K562 treated with DMSO at 1 percent for 12 hours (cell line): ENCODE measurements around the gene ZNF550. TPM values are rescaled to one million over a fixed set of nuclear protein-coding genes. Genes with fewer than 3 reads are reported as not detected.

Source experiments
- total RNA-seq: library from RNA; unstranded; fragments of 300-600 nt; gene quantifications from 2 replicates; pipeline ENCODE4 v1.2.3, GENCODE V29; 2022; ENCODE audit not compliant: insufficient read depth

Gene ZNF550
- total RNA-seq = 2.5 and 3.1 TPM in 2 replicates

DNA sequence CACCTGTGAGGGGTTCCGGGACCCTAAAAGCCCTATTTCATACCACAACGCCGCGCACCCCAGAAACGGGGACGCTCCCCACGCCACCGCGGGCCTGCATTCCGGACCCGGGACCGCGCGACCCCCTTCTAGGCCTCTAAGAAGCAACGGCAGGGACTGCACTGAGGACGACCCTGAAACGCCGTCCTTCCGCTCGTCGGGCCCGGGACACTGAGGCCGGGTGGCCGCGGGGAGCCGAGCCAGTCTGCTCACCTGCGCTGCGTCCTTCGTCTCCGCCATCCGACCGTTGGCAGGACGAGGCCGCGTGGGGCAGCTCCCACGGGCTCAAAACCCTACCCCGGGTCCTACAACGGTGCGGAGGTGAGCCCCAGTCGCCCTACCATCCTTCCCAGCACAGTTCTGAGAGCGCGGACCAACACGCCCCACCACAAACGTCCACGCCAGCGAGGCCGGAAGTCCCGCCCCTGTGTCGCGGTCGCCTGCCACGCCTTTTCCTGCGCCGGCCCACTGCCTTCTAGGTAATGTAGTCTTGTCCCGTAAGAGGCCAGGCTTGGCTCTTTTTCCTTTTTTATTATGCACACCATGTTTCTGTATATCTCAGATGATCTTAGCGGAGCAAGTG lies at the start of gene ZNF550:
ZNF550 (minus strand) TSS at position 460 of the 622 bp plus-strand sequence; CDS start at position 279, 181 bp downstream.

DNA sequence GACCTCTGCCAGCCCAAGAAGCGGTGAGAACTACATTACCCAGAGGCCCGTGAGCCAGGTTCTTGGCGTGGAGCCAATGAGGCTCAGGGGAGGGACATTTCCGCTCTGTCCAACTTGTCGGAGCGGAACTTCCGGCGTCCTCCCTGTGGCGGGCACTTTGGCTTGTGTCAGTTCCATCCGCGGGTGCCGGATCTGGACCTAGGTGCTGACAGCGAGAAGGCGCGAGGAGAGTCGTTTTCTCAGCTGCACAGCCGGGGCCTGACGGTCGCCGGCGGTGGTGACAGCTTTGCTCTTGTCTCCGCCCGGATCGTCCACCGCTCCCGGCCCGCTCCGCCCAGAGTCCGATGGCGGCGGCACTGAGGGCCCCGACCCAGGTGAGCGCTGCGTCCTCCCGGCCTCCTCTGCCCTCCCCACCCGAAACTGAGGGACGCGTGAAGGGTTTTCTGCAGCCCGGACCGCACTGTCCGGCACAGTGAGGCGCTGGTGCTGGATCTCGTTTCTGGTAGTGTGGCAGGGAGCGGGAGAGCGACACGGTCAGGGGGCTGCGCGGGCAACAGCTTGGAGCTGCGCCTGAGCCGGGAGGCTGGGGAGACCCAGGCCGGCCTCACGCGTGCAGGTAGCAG lies 40.2 kb upstream of the ZNF550 start, which contains the start of gene ZNF530:
ZNF530 (plus strand) TSS at position 125 of the 623 bp plus-strand sequence. CDS start 4,461 bp downstream, outside the sequence.

DNA sequence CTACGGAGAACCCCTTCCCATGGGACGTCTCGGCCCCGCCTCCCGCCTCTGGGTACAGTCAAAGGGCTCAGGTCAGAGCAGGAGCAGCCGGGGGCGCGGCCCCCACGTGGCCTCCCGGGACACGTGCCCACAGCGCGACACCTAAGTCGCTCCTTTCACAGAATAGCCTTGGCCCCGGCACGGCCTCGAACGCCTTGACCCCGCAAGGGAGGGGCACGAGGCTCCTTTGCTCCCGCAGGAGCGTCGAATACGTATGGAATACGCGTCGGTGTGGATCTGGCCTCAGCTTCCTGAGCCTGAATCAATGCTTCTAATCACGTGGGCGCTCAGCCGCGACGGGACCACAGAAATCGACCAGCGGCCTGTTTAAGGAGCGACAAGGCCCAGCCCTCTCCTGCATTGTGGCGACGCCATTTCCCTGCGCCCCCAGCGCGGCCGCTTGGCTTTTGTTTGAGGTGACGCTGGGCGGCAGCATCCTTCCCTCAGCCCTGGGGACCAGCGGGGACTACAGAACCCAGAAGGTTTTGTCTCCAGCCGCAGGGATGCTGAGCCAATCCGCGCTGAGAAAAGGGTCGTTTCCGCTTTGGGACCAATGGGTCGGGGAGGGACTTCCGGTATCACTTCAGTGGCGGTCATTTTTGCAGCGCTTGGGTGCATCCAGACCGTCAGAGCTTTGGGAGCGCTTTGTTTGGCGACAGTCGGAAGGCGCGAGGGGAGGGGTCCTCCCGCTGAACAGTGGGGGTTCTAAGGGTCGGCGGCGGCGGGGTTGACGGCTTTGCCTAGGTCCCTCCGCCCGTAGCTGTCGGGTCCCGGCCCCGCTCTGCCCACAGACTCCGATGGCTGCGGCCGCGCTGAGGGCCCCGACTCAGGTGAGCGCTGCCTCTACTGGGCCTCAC lies 24.1 kb upstream of the ZNF550 start, which contains the start of gene ZIK1:
ZIK1 (plus strand) TSS at position 625 of the 896 bp plus-strand sequence; CDS start at position 837, 212 bp downstream.

DNA sequence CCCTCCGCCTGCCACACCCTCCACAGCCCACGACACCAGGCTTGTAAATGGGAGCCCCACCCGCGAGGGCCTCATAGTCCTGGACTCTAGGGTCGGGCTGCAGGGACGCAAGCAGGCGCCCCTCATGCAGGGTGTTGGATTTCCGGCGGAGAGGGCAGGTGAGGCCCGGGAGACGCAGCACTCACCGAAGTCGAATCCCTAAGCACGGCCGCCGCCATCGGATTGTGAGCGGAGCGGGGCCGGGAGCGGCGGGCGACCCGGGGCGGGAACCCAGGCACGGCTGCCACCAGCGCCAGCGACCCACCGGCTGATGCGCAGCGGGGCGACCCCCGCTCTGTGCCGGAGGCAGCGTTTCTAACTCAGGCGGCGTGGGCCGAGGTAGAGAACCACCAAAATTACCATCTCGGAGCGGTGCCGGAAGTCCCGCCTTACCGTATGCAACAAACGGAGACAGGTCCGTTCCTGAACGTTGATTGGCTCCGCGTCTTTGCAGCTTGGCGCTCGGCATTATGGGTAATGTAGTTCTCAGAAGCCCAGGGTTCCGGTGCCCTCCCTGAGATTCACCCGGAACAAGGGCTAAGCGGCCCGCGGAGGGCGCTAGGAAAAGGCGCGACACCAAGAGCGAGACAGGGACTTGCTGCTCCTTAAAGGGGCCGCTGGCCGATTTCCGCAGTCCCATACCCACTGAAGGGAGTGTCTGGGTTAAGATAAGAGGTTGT lies 19.0 kb upstream of the ZNF550 start, which contains the start of gene ZNF416:
ZNF416 (minus strand) TSS at position 425 of the 719 bp plus-strand sequence; CDS start at position 218, 207 bp downstream.

DNA sequence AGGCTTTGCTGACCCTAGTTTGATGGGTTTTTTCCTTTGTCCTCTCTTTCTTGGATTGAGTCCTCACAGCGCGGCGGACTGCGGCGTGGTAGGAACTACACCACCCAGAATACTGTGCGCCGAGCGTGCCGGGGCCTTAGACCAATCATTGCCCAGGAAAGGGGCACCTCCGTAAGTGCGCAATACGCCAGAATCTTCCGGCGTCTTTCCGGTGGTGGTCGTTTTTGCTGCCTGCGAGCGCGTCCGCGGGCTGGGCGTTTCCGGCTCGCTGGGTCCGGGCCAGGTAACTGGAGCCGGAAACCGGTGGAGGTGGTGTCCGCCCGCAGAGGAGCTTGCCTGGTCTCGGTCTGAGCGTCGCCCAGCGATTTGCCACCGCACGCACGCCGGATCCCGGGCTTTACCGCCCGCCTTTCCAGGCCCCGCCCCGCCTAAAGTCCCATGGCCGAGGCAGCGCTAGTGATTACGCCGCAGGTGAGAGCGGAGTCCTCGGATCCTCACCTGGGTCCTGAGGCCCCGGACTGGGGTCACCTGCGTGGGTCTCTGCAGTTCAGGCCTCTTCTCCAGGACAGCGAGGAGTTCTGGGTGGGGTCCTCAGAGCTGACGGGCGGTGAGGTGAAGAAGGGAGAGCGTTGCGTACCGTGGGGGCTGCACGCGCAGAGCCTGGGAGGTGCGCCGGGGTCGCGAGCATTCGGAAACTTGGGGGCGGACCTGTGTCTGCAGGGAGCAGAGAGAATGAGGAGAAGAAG lies 32.4 kb downstream of the ZNF550 start, which contains the start of gene ZNF549:
ZNF549 (plus strand) TSS at position 221 of the 746 bp plus-strand sequence; CDS start at position 439, 218 bp downstream.

DNA sequence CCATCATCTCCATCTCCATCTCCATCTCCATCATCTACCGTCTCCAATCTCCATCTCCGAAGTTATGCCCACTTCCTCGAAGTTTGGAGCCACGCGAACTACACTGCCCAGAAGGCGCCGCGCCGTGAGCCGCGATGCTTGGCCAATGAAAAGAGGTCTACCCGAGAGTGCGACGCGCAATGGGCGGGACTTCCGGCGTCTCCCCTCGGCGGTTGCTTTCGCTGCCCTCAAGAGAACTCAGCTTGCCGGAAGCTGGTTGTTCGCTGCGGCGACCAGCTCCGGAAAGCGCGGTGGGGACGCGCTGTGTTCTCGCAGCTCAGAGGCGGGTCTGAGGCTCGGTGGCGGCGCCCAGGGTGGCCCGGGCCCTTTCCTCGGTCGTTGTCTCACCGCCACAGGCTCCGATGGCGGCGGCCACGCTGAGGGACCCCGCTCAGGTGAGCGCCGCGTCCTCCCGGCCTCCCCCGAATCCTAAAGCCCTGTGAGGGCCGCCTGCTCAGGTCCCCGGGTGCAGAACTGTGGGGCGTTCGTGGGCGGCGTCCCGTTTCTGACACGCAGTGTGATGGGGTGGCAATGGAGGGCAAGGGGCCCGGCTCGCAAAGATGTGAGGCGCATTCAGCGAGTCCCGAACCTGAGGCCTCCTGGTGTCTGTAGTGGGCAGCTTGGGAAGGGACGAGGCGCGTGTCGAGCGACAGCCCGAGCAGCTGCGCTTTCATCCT lies 59.8 kb downstream of the ZNF550 start, which contains the start of gene ZNF773:
ZNF773 (plus strand) TSS at position 259 of the 716 bp plus-strand sequence; CDS start at position 402, 143 bp downstream.

DNA sequence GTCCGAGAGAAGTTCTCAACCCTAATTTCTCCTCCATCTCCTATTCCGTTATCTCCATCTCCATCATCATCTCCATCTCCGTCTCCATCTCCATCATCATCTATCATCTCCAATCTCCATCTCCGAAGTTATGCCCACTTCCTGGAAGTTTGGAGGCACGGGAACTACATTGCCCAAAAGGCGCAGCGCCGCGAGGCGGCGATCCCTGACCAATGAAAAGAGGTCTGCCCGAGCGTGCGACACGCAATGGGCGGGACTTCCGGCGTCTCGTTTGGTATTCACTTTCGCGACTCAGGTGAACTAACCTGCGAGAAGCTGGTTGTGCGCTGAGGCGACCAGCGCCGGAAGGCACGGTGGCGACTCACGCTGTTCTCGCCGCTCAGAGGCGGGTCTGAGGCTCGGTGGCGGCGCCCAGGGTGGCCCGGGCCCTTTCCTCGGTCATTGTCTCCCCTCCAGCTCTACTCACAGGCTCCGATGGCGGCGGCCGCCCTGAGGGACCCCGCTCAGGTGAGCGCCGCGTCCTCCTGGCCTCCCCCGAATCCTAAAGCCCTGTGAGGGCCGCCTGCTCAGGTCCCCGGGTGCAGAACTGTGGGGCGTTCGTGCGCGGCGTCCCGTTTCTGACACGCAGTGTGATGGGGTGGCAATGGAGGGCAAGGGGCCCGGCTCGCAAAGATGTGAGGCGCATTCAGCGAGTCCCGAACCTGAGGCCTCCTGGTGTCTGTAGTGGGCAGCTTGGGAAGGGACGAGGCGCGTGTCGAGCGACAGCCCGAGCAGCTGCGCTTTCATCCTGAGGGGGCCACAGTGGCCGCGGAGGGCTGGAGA lies 72.0 kb downstream of the ZNF550 start, which contains the start of gene ZNF419:
ZNF419 (plus strand) TSS at position 274 of the 822 bp plus-strand sequence; CDS start at position 475, 201 bp downstream.

Other genes with a start within 250 kb of the ZNF550 start
- 0.63 and 2.8 TPM in 2 replicates for gene ZNF543, start 239.4 kb downstream of the ZNF550 start, total RNA-seq
- 0.90 and 3.1 TPM in 2 replicates for gene ZNF304, start 208.6 kb downstream of the ZNF550 start, total RNA-seq
- 6.2 and 8.9 TPM in 2 replicates for gene TRAPPC2B, start 196.3 kb downstream of the ZNF550 start, total RNA-seq
- 1.3 and 3.0 TPM in 2 replicates for gene ZNF547, start 196.3 kb downstream of the ZNF550 start, total RNA-seq
- 0.81 and 5.3 TPM in 2 replicates for gene ZNF548, start 170.0 kb downstream of the ZNF550 start, total RNA-seq
- 4.8 and 9.6 TPM in 2 replicates for gene ZNF17, start 148.7 kb downstream of the ZNF550 start, total RNA-seq
- gene ZNF749, start 124.5 kb downstream of the ZNF550 start, total RNA-seq = 9.4 and 15.0 TPM in 2 replicates
- gene VN1R1, start 102.7 kb downstream of the ZNF550 start, total RNA-seq = not detected in 2 replicates
- gene ZNF772, start 82.3 kb downstream of the ZNF550 start, total RNA-seq = 0.44 and 2.1 TPM in 2 replicates
- 1.3 TPM in 2 replicates for gene ZNF419, start 72.1 kb downstream of the ZNF550 start, total RNA-seq
- gene ZNF773, start 59.9 kb downstream of the ZNF550 start, total RNA-seq = 1.3 TPM in 1 of 2 replicates, not detected in the other
- gene ZNF549, start 32.5 kb downstream of the ZNF550 start, total RNA-seq = 0.16 TPM in 1 of 2 replicates, not detected in the other
- 1.3 and 2.0 TPM in 2 replicates for gene ZNF416, start 19.0 kb upstream of the ZNF550 start, total RNA-seq
- gene ZIK1, start 24.3 kb upstream of the ZNF550 start, total RNA-seq = 0.36 TPM in 1 of 2 replicates, not detected in the other
- gene ZNF530, start 40.0 kb upstream of the ZNF550 start, total RNA-seq = 5.8 and 6.7 TPM in 2 replicates
- 1.1 and 14.4 TPM in 2 replicates for gene ZNF134, start 54.4 kb upstream of the ZNF550 start, total RNA-seq
- gene ZNF211, start 73.3 kb upstream of the ZNF550 start, total RNA-seq = 2.7 and 6.6 TPM in 2 replicates
- gene ZSCAN4, start 109.1 kb upstream of the ZNF550 start, total RNA-seq = not detected in 2 replicates
- 1.1 and 5.0 TPM in 2 replicates for gene ZNF551, start 122.1 kb upstream of the ZNF550 start, total RNA-seq
- not detected in 2 replicates for gene ZNF154, start 149.3 kb upstream of the ZNF550 start, total RNA-seq
- 0.44 and 0.84 TPM in 2 replicates for gene ZNF671, start 167.8 kb upstream of the ZNF550 start, total RNA-seq
- gene ZNF776, start 187.0 kb upstream of the ZNF550 start, total RNA-seq = 1.7 and 9.0 TPM in 2 replicates
- 1.2 and 5.0 TPM in 2 replicates for gene ZNF586, start 209.8 kb upstream of the ZNF550 start, total RNA-seq